HG02885 (cell line): ENCODE results near the gene SCGB3A1.

Source experiments
- ATAC-seq: cut with Tn5 transposase; IDR thresholded peaks from one replicate; pipeline ENCODE4 v1.9.1; 2021; ENCODE audit warnings: mild to moderate bottlenecking; ENCODE audit not compliant: unreplicated experiment, poor library complexity

Gene SCGB3A1

DNA sequence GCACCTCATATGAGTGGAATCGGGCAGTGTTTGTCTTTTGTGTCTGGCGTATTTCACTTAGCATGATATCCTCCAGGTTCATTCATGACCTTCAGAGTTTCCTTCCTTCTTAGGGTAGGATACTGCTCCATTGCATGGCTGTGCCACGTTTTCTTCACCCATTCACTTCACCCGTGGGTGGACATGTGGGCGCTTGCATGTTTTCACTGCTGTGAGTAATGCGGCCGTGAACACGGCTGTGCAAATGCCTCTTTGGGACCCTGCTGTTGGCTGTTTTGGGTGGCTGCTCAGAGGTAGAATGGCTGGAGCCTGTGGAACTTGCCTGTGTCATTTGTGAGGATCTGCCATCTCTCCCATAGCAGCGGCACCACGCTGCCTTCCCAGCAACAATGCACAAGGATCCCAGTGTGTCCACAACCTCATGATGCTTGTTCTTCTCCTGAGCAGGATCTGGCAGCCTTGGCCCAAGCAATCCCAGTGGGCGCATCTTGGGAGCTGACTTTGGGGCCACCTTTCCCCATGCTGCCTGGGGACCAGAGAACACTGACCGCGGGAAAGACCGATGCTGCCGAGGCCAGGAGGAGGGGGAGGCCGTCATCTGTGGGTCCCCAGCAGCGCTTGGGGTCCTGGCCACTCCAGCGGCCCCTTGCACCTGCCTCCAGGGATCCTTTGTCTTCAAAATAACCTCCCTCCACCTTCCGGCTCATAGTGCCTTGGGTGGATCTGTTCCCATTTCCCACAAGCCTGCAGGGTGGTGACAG lies 2.3 kb upstream of the SCGB3A1 start:
- no peak for ATAC-seq

- ATAC-seq = no peak
Observed at GRCh38 chr5:180592176-180592575, 877 bp upstream of the SCGB3A1 start.

DNA sequence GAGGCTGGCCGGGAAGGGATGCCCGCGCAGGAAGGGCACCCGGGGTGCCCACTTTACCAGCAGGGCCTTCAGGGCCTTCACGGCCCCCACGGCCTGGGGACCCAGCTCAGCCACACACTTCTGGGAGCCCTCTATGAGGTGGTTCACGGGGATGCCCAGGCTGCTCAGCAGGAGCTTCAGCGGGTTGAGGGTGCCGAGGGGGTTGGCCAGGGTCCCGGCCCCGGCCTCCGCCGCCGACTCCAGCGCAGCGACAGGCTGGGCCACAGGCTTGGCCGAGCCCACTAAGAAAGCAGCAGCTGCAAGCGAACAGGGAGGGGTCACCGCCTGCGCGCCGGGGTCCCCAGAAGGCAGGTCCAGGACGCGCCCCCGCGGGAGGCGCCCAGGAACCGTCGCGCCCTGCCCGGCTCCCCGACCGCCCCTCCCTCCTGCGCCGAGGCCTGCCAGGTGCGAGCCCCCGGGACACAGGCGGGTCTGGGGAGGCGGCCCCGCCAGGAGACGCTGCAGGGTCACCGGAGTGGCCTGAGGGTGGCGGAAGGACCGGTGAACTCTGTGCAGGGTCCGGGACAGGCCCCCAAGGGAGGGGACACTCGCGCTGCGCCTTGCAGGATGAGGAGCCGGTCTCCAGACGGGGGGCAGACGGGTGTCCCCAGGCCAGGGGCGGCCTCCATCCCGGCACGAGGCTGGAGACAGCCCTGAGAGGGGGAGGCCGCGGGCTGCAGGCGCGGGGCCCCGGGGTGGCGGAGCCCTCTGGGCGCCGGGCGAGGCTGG lies 572 bp downstream of the SCGB3A1 start:
- ATAC-seq = no peak

GRCh38 chr5:180589771-180590542 lies 1.3 kb downstream of the SCGB3A1 start:
- no peak for ATAC-seq

- ATAC-seq = no peak
Observed at GRCh38 chr5:180586870-180587269, 4.4 kb downstream of the SCGB3A1 start.

GRCh38 chr5:180586204-180586603 lies 5.1 kb downstream of the SCGB3A1 start:
- no peak for ATAC-seq

DNA sequence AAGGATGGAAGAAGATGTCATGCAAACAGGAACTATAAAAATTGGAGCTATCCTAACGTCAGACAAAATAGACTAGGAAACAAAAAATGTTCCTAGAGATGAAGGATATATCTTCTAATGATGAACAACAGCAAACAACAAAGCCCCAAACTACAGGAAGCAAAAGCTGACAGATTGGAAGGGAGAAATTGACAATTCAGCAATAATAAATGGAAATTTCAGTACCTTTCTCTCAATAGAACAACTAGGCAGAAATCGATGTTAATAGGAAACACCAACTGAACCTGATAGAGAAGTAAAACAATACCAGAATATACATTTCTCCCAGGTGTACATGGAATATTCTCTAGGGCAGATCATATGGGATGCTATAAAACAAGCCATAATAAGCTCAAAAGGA lies 7.6 kb downstream of the SCGB3A1 start:
- no peak for ATAC-seq

- no peak for ATAC-seq
Observed at GRCh38 chr5:180580681-180581080, 10.6 kb downstream of the SCGB3A1 start.

- no peak for ATAC-seq
Observed at GRCh38 chr5:180575571-180575970, 15.7 kb downstream of the SCGB3A1 start.

DNA sequence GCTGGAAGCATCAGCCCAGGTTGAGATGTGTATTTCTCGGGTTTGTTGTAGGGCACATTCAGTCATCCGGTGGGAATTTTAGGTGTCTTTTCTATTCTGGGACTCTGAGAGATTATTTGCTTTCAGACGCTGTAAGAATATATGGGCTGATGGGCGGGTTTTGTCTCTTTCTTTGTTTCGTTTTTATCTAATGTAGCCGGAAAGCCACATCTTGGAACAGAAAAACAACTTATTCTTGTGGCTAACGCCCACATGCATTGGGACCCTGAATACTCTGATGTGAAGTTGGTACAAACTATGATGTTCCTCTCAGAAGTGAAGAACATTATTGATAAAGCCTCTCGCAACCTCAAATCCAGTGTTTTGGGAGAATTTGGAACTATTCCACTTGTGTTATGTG lies 22.4 kb downstream of the SCGB3A1 start:
- no peak for ATAC-seq

DNA sequence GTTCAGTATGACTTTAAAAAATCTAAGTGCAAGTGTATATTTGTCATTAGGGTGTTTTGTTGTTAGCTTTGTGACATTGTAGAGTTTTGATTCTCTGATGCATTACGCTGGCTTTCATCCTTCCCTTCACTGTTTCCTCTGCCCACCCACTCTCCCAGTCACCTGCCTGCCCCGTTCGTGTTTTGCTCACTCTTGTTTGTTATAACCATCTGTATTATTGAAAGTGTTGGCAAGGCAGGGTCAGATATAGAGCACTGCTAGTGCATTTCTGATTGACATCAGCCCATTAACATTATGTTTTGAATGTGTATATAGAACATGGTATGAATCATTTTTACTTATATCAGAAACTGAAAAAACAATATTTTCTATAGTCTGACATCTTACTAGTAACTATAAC lies 27.3 kb downstream of the SCGB3A1 start:
- ATAC-seq = no peak

GRCh38 chr5:180558232-180558631 lies 33.1 kb downstream of the SCGB3A1 start:
- ATAC-seq = no peak

GRCh38 chr5:180557217-180557809 lies 34.0 kb downstream of the SCGB3A1 start:
- ATAC-seq = no peak

DNA sequence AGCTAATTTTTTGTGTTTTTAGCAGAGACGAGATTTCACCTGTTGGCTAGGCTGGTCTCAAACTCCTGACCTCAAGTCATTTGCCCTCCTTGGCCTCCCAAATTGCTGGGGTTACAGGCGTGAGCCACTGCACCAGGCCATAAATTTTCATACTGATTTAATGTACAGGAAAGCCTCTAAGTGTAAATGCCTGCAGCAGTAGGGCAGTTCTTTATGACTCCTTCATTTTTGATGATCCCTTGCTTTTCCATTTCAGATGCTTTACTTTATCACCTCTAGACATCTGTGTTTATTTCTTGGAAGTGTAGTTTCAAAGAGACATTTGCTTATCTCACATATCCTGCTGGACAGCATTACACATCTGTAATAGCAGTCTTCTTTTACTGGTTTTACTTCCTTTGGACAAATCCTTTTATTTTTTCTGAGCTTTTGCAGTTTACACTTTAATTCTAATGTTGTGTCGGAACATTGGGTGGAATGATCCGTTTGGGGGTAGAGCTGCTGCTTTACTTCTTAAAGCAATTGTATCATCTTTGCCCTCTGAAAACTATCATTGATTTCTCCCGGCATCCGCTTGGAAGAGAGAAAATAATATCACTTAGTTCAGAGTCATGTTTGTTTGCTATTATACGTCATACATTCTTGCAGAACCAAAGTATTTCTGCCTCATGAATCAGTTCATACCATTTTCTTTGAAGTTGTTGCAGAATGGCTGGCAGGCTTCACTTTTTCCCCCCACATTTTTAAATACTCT lies 36.0 kb downstream of the SCGB3A1 start:
- ATAC-seq = no peak

DNA sequence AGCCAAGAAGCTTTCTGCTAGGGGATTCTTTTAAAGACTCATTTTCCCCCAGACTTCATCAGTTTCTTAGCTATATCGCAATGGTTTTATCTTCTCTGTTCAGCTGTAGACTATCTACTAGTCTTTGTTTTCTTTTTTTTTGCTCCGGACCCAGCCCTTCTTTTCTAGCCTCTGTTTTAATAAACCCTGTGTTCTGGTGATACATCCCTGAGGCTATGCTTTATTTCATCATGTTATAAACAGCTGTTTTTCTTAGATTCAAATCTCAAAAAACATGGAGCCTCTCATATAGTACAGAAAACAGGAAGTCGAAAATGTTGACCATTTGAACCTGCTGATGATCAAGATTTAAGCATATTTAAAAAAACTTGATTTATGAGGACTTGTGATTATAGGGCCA lies 37.8 kb downstream of the SCGB3A1 start:
- ATAC-seq = no peak

- ATAC-seq = no peak
Observed at GRCh38 chr5:180548563-180548962, 42.7 kb downstream of the SCGB3A1 start.

GRCh38 chr5:180545248-180545647 lies 46.1 kb downstream of the SCGB3A1 start:
- no peak for ATAC-seq

DNA sequence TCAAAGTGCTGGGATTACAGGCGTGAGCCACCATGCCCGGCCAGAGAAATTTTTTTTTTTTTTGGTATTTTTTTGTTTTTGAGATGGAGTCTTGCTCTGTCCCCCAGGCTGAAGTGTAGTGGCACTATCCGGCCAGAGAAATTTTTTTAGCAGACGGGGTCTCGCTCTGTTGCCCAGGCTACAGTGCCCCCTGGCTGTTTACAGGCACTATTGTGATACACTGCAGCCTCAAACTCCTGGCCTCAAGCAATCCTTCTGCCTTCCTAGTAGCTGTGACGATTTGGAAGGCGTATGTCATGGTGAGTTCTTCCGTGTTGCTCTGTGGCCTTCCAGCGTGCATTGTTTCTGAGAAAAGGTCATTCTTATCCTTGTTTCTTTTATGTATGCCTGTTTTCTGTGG lies 49.6 kb downstream of the SCGB3A1 start:
- no peak for ATAC-seq
